Peyer's patch (tissue), 4 donors: ENCODE measurements around the gene ELMO1. TPM values are rescaled to one million over a fixed set of nuclear protein-coding genes. Genes with fewer than 3 reads are reported as not detected.
A peak's percentile ranks its signal among the peaks of the same experiment; 100 is the strongest.

Experiments
- DNase-seq, 3 donors: peaks; one replicate each; pipeline ENCODE4 v3.0.0-alpha.2; 2017 to 2019
- H3K27ac ChIP-seq, 4 donors: fragments of 200-600 bp; sonication (generic); one replicate each; pipeline ENCODE4 v1.5.1; 2016 to 2019
- H3K27me3 ChIP-seq, 2 donors: fragments of 200-600 bp; sonication (generic); one replicate each; pipeline ENCODE4 v1.5.1; 2019
- H3K36me3 ChIP-seq, 3 donors: fragments of 200-600 bp; sonication (generic); one replicate each; pipeline ENCODE4 v1.5.1; 2016 to 2019
- H3K4me1 ChIP-seq, 4 donors: fragments of 200-600 bp; sonication (generic); one replicate each; pipeline ENCODE4 v1.5.1; 2016 to 2019
- H3K4me3 ChIP-seq, 4 donors: fragments of 200-600 bp; sonication (generic); 1 replicate in 3 of 4; 2 replicates in 1 of 4; pipeline ENCODE4 v1.5.1; 2016 to 2019; ENCODE audit warnings: mild to moderate bottlenecking in 1 of 4
- H3K9me3 ChIP-seq, 4 donors: fragments of 200-600 bp; sonication (generic); one replicate each; pipeline ENCODE4 v1.5.1; 2016 to 2019; ENCODE audit warnings: mild to moderate bottlenecking in 1 of 4
- POLR2A ChIP-seq, 2 donors: fragments of 450-650 bp; IDR thresholded peaks; one replicate each; pipeline ENCODE4 v1.5.1; 2017; ENCODE audit warnings: antibody characterized with exemption in 2 of 2, mild to moderate bottlenecking in 2 of 2, moderate library complexity in 2 of 2
- total RNA-seq, 4 donors: library from RNA; depleted of rRNA; stranded (reverse); fragments of >200 nt; gene quantifications; one replicate each; pipeline ENCODE4 v1.1.0, GENCODE V29; 2016
- TF ChIP-seq, protein P1 (sequence below), 6 experiments: fragments of 450-650 bp in 4 of 6; fragments of 200-600 bp in 2 of 6; sonication (generic) in 1 of 6; IDR thresholded peaks; one replicate each; pipeline ENCODE4 v1.5.1; 2017 to 2019; ENCODE audit warnings: antibody characterized with exemption in 6 of 6, mild to moderate bottlenecking in 3 of 6, moderate library complexity in 1 of 6

The ELMO1 gene
- total RNA-seq, 4 donors from 2014 or later, result 43.1 to 381 (median 72.2) TPM

- Histone ChIP-seq H3K4me1 (peaks cover 0 to 13% (median 0%) of the 10 kb centered on the region in 4 donors), H3K9me3 (no peaks in the 10 kb centered on the region), H3K4me3 (no peak overlapping the region), H3K27me3 (no peaks in the 10 kb centered on the region), H3K36me3 (no peaks in the 10 kb centered on the region), H3K27ac (peak overlapping the region in 1 of 4 donors; percentile 15)
- no peak for DNase-seq
- TF ChIP-seq, protein P1, sequence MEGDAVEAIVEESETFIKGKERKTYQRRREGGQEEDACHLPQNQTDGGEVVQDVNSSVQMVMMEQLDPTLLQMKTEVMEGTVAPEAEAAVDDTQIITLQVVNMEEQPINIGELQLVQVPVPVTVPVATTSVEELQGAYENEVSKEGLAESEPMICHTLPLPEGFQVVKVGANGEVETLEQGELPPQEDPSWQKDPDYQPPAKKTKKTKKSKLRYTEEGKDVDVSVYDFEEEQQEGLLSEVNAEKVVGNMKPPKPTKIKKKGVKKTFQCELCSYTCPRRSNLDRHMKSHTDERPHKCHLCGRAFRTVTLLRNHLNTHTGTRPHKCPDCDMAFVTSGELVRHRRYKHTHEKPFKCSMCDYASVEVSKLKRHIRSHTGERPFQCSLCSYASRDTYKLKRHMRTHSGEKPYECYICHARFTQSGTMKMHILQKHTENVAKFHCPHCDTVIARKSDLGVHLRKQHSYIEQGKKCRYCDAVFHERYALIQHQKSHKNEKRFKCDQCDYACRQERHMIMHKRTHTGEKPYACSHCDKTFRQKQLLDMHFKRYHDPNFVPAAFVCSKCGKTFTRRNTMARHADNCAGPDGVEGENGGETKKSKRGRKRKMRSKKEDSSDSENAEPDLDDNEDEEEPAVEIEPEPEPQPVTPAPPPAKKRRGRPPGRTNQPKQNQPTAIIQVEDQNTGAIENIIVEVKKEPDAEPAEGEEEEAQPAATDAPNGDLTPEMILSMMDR (IDR thresholded peaks at IDR 0.05), result no peak
- TF ChIP-seq POLR2A (IDR thresholded peaks at IDR 0.05), result no peak
These were observed 339.5 kb downstream of the ELMO1 start for GRCh38 chr7:37109016-37109683.

- Histone ChIP-seq H3K9me3 (no peaks in the 10 kb centered on the region), H3K27me3 (no peaks in the 10 kb centered on the region), H3K4me3 (no peak overlapping the region), H3K4me1 (peaks cover 0 to 13% (median 0%) of the 10 kb centered on the region in 4 donors), H3K36me3 (no peaks in the 10 kb centered on the region), H3K27ac (no peak overlapping the region)
- TF ChIP-seq, protein P1 (IDR thresholded peaks at IDR 0.05), result no peak
- TF ChIP-seq POLR2A (IDR thresholded peaks at IDR 0.05), result no peak
- no peak for DNase-seq
These were observed 340.0 kb downstream of the ELMO1 start for GRCh38 chr7:37108615-37109014.

DNA sequence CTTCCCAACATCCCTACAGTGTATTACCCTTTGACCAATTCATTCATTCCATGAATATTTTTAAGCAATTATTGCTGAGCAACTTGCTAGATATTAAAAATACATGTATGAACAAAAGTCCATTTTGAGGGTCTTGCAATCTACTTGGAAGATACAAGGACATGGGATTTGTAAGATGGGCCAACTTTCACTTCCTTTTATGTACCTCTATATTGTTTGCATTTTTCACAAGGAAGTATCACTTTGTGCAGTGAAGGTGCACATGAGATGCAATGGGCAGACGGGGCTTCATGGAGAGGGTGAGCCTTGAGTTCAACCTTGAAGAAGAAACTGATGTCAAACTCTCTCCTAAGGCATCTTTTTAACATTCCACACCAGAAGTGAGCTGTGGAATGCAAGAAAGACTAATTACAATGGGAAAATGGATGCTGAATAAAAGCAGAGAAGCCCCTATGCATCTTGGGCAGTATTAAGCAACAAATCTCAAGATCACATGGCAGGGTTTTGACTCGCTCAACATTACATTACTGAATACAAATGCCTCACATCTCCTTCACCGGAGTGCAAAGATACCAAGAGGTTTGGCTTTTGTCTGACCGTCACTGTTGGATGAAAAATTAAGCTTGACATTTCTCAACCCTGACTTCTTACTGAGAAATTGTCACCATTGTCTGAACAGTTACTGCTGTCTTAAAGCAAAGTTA, 341.5 kb downstream of the ELMO1 start:
- Histone ChIP-seq H3K4me3 (no peak overlapping the region), H3K4me1 (peaks cover 0 to 13% (median 0%) of the 10 kb centered on the region in 4 donors), H3K27me3 (no peaks in the 10 kb centered on the region), H3K27ac (no peak overlapping the region), H3K36me3 (no peaks in the 10 kb centered on the region), H3K9me3 (no peaks in the 10 kb centered on the region)
- no peak for DNase-seq
- TF ChIP-seq, protein P1 (IDR thresholded peaks at IDR 0.05), result no peak
- TF ChIP-seq POLR2A (IDR thresholded peaks at IDR 0.05), result no peak

DNA sequence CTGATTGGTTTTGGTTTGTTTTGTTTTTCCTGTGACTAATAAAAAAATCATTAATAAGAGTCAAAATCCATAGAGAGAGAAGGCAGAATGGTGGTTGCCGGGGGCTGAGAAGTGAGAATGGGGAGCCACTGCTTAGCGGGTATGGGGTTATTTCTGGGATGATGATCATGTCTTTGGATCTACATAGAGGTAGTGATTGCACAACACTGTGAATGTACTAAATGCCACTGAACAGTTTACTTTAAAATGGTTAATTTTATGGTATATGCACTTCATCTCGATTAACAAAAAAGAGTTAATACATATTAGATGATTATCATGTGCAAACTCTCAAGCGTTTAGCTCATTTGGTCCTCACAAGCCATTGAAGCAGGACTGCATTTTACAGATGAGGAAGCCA, 342.9 kb downstream of the ELMO1 start:
- TF ChIP-seq, protein P1 (IDR thresholded peaks at IDR 0.05), result no peak
- TF ChIP-seq POLR2A (IDR thresholded peaks at IDR 0.05), result no peak
- Histone ChIP-seq H3K4me1 (peaks cover 0 to 13% (median 0%) of the 10 kb centered on the region in 4 donors), H3K27me3 (no peaks in the 10 kb centered on the region), H3K9me3 (no peaks in the 10 kb centered on the region), H3K36me3 (no peaks in the 10 kb centered on the region), H3K27ac (no peak overlapping the region), H3K4me3 (no peak overlapping the region)
- no peak for DNase-seq

DNA sequence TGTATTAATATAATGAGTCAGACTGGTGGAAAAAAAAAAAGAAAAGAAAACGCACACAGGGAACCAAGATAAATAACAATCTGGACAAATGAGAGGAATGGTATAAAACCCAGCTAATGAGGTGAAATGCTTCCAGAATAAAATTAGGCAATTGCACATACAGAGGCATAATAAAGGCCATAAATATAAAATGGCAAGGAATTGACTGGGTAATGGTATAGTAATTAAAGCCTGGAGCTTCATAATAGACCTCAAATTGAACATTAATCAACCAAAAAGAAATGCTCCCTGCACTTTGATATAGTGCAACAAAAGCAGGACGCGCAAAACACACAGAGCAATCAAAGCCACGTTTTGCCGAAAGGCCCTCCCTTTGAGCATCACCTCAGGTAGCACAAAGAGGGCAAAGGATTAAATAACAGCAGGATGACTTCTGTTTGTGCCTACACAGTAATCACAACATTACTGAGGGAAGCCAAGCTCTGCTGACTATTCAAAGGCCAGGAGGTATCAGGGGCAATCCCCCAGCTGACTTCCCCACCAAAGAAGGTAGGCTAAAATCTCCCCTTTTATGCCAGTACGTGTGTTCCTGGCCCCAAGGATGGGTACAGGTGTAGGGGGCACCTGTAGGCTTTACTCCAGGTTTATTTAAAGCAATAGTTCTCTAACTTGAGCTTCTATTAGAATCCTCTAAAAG, 343.7 kb downstream of the ELMO1 start:
- H3K4me1 ChIP-seq, result peaks cover 0 to 13% (median 0%) of the 10 kb centered on the region in 4 donors
- H3K36me3 ChIP-seq, result no peaks in the 10 kb centered on the region
- H3K9me3 ChIP-seq, result no peaks in the 10 kb centered on the region
- DNase-seq, result no peak
- no peak overlapping the region for H3K27ac ChIP-seq
- H3K27me3 ChIP-seq, result no peaks in the 10 kb centered on the region
- no peak for TF ChIP-seq POLR2A (IDR thresholded peaks at IDR 0.05)
- TF ChIP-seq, protein P1 (IDR thresholded peaks at IDR 0.05), result no peak
- H3K4me3 ChIP-seq, result no peak overlapping the region
